ENCODE results near the gene LCE5A.
"Not testable (repeated sequence)": the region's sequence is repeated elsewhere in the genome, so short reads cannot be mapped to it uniquely, and the experiment has no call there.

The LCE5A gene

GRCh38 chr1:152516082-152516481 is 5.5 kb downstream of the LCE5A start:
- no peak for DNase-seq (ENCODE audit: low read depth, low spot score)

GRCh38 chr1:152517237-152517811 is 6.7 kb downstream of the LCE5A start:
- no peak for DNase-seq (ENCODE audit: low read depth, low spot score)

GRCh38 chr1:152519851-152520250 is 9.2 kb downstream of the LCE5A start:
- no peak for DNase-seq (ENCODE audit: low read depth, low spot score)

GRCh38 chr1:152520561-152521090 is 10.0 kb downstream of the LCE5A start:
- no peak for DNase-seq (ENCODE audit: low read depth, low spot score)

GRCh38 chr1:152525080-152525641 is 14.6 kb downstream of the LCE5A start:
- DNase-seq (ENCODE audit: low read depth, low spot score): no peak

GRCh38 chr1:152533327-152533938 is 22.8 kb downstream of the LCE5A start:
- peak; percentile 4 for DNase-seq (ENCODE audit: low read depth, low spot score)

GRCh38 chr1:152535774-152536173 is 25.2 kb downstream of the LCE5A start:
- DNase-seq (ENCODE audit: low read depth, low spot score): no peak

GRCh38 chr1:152537496-152537895 is 26.9 kb downstream of the LCE5A start:
- no peak for DNase-seq (ENCODE audit: low read depth, low spot score)

GRCh38 chr1:152539901-152540300 is 29.3 kb downstream of the LCE5A start:
- DNase-seq (ENCODE audit: low read depth, low spot score): no peak

GRCh38 chr1:152543820-152544219 is 33.2 kb downstream of the LCE5A start:
- DNase-seq (ENCODE audit: low read depth, low spot score): no peak

- DNase-seq (ENCODE audit: low read depth, low spot score): no peak
Measured at GRCh38 chr1:152546704-152547103, 36.1 kb downstream of the LCE5A start.

GRCh38 chr1:152548358-152548757 is 37.8 kb downstream of the LCE5A start:
- DNase-seq (ENCODE audit: low read depth, low spot score): not testable (repeated sequence)

All from astrocyte of the hippocampus (primary cell).